AG04450 (cell line): ENCODE results near the gene TPI1. TPM values are rescaled to one million over a fixed set of nuclear protein-coding genes. Genes with fewer than 3 reads are reported as not detected.

Experiments
- CTCF ChIA-PET: fragments of 300-600, 350-600 bp; formaldehyde crosslinking; extraction: SDS; loops from one replicate; lab custom pipeline; 2022; ENCODE audit warnings: antibody characterized with exemption, inconsistent platforms; lab: Charles Lee
- POLR2A ChIA-PET: fragments of 350-600 bp; formaldehyde crosslinking; extraction: SDS; loops from one replicate; lab custom pipeline; 2021; ENCODE audit warnings: antibody characterized with exemption, inconsistent platforms; lab: Yijun Ruan, JAX
- DNase-seq: peaks from one replicate; pipeline ENCODE4 v3.0.0-alpha.2; 2011; ENCODE audit warnings: low read depth, low spot score
- H3K27ac ChIP-seq: one replicate; pipeline ENCODE4 v1.5.1; 2012; ENCODE audit warnings: low read depth, low read length, control low read depth
- H3K27me3 ChIP-seq: one replicate; pipeline ENCODE4 v1.6.0; 2012; ENCODE audit warnings: low read length; ENCODE audit not compliant: control insufficient read depth, insufficient read depth
- H3K4me3 ChIP-seq: 2 replicates; pipeline ENCODE4 v1.5.1; 2011; ENCODE audit warnings: mild to moderate bottlenecking, low read depth, low read length, control low read depth
- H3K9me3 ChIP-seq: 2 replicates; pipeline ENCODE4 v1.5.1; 2012; ENCODE audit warnings: low read length; ENCODE audit not compliant: control insufficient read depth, insufficient read depth
- CTCF ChIP-seq: IDR thresholded peaks from 2 replicates; pipeline ENCODE4 v1.5.1; 2011; ENCODE audit warnings: low read depth, low read length, control low read depth, inconsistent platforms
- polyA plus RNA-seq: library from polyadenylated mRNA; depleted of rRNA; stranded (reverse); fragments of >200 nt; gene quantifications from 2 replicates; pipeline ENCODE4 v1.2.3, GENCODE V29; 2011

Gene TPI1
- polyA plus RNA-seq, 1 experiment = 1,246 TPM

- Histone ChIP-seq H3K27ac (no peak overlapping the region), H3K4me3 (no peak overlapping the region), H3K9me3 (no peaks in the 10 kb centered on the region; the same call in 1 of the 2 replicates), H3K27me3 (no peaks in the 10 kb centered on the region)
- ChIA-PET POLR2A (interaction anchor here (1.0 kb wide), 1 partner anchor 21 kb away, joined by 3 read pairs; the partner anchor contains the start of gene USP5), CTCF (interaction anchor here (1.0 to 2.3 kb wide), 3 partner anchors 38 to 294 kb away, joined by 3 to 9 read pairs (median 3); partner anchors contain the start of gene MLF2)
- DNase-seq = no peak
- no peak for TF ChIP-seq CTCF
These were observed 35.8 kb upstream of the TPI1 start for GRCh38 chr12:6831450-6831995.

- no peak for TF ChIP-seq CTCF
- no peak for DNase-seq
- ChIA-PET POLR2A (interaction anchor here (0.6 to 1.0 kb wide), 2 partner anchors 20 to 183 kb away, joined by 3 to 4 read pairs; partner anchors contain the start of gene USP5), CTCF (interaction anchor here (1.0 to 2.3 kb wide), 4 partner anchors 37 to 295 kb away, joined by 3 to 9 read pairs (median 4); partner anchors contain the start of genes MLF2 and PTMS)
- no peaks in the 10 kb centered on the region for H3K27me3 ChIP-seq
- H3K9me3 ChIP-seq = no peaks in the 10 kb centered on the region; the same call in 1 of the 2 replicates
- H3K4me3 ChIP-seq = no peak overlapping the region
- no peak overlapping the region for H3K27ac ChIP-seq
These were observed 35.2 kb upstream of the TPI1 start for GRCh38 chr12:6832125-6832524.

GRCh38 chr12:6833189-6833890 lies 34.0 kb upstream of the TPI1 start:
- Histone ChIP-seq H3K4me3 (no peak overlapping the region), H3K27ac (no peak overlapping the region), H3K27me3 (no peaks in the 10 kb centered on the region), H3K9me3 (no peaks in the 10 kb centered on the region; the same call in 1 of the 2 replicates)
- CTCF ChIA-PET = interaction anchor here (0.5 to 3.0 kb wide), 5 partner anchors 8 to 98 kb away, joined by 3 to 27 read pairs (median 5); partner anchors contain the start of genes MLF2 and SPSB2
- no peak for TF ChIP-seq CTCF
- POLR2A ChIA-PET = interaction anchor here (0.5 kb wide), 1 partner anchor 498 kb away, joined by 3 read pairs; no protein-coding TSS in a partner anchor
- no peak for DNase-seq

GRCh38 chr12:6834254-6834653 lies 33.1 kb upstream of the TPI1 start:
- no peak for TF ChIP-seq CTCF
- ChIA-PET POLR2A (interaction anchor here (0.7 kb wide), 1 partner anchor 146 kb away, joined by 4 read pairs; no protein-coding TSS in a partner anchor), CTCF (interaction anchor here (0.7 to 3.0 kb wide), 12 partner anchors 8 to 264 kb away, joined by 3 to 27 read pairs (median 4); partner anchors contain the start of genes CDCA3, MLF2, PTMS and SPSB2)
- no peak overlapping the region for H3K4me3 ChIP-seq
- DNase-seq = no peak
- H3K27ac ChIP-seq = no peak overlapping the region
- H3K9me3 ChIP-seq = no peaks in the 10 kb centered on the region; the same call in 1 of the 2 replicates
- H3K27me3 ChIP-seq = no peaks in the 10 kb centered on the region
